Neural progenitor cell (in vitro differentiated cells): ENCODE data around the gene KLHDC7B. TPM values are rescaled to one million over a fixed set of nuclear protein-coding genes. Genes with fewer than 3 reads are reported as not detected.

Experiments used
- DNase-seq: peaks from one replicate; pipeline ENCODE4 v3.0.0-alpha.2; 2016; ENCODE audit warnings: low spot score
- H2AFZ ChIP-seq: fragments of 200-600 bp; sonication (generic); replicated peaks from 2 replicates; pipeline ENCODE4 v1.6.1; 2016; ENCODE audit warnings: antibody characterized with exemption
- H3F3A ChIP-seq: fragments of 200-600 bp; sonication (generic); 2 replicates; pipeline ENCODE4 v1.6.1; 2016; ENCODE audit warnings: antibody characterized with exemption, low read depth
- H3K27ac ChIP-seq: fragments of 200-600 bp; sonication (generic); 2 replicates; pipeline ENCODE4 v1.5.1; 2016; ENCODE audit warnings: mild to moderate bottlenecking
- H3K27me3 ChIP-seq: fragments of 200-600 bp; sonication (generic); 2 replicates; pipeline ENCODE4 v1.6.1; 2016; ENCODE audit warnings: mild to moderate bottlenecking, moderate library complexity
- H3K36me3 ChIP-seq: fragments of 200-600 bp; sonication (generic); 2 replicates; pipeline ENCODE4 v1.5.1; 2016
- H3K4me1 ChIP-seq: fragments of 200-600 bp; sonication (generic); 2 replicates; pipeline ENCODE4 v1.6.1; 2016; ENCODE audit warnings: mixed run types
- H3K4me2 ChIP-seq: fragments of 200-600 bp; sonication (generic); 2 replicates; pipeline ENCODE4 v1.6.1; 2016
- H3K4me3 ChIP-seq: fragments of 200-600 bp; sonication (generic); 2 replicates; pipeline ENCODE4 v1.5.1; 2016
- H3K79me2 ChIP-seq: fragments of 200-600 bp; sonication (generic); 2 replicates; pipeline ENCODE4 v1.6.1; 2016; ENCODE audit warnings: low read depth
- H3K9ac ChIP-seq: fragments of 200-600 bp; sonication (generic); 2 replicates; pipeline ENCODE4 v1.6.1; 2016
- H3K9me3 ChIP-seq: fragments of 200-600 bp; sonication (generic); 2 replicates; pipeline ENCODE4 v1.5.1; 2016; ENCODE audit warnings: low read depth
- H4K20me1 ChIP-seq: fragments of 200-600 bp; sonication (generic); 2 replicates; pipeline ENCODE4 v1.6.1; 2016; ENCODE audit warnings: low read depth
- H3K27ac Mint-ChIP-seq: 3 replicates; pipeline ENCODE4 v1.8.0; 2021; ENCODE audit warnings: mixed read lengths
- H3K27me3 Mint-ChIP-seq: 2 replicates; pipeline ENCODE4 v1.8.0; 2022; ENCODE audit warnings: low read depth, mild to moderate bottlenecking, inconsistent platforms, moderate library complexity, mixed read lengths; ENCODE audit not compliant: insufficient read depth
- H3K36me3 Mint-ChIP-seq: 3 replicates; pipeline ENCODE4 v1.8.0; 2021; ENCODE audit warnings: mixed read lengths
- H3K4me1 Mint-ChIP-seq: 3 replicates; pipeline ENCODE4 v1.8.0; 2021; ENCODE audit warnings: mixed read lengths
- H3K4me3 Mint-ChIP-seq: 3 replicates; pipeline ENCODE4 v1.8.0; 2021; ENCODE audit warnings: mild to moderate bottlenecking, moderate library complexity, mixed read lengths
- H3K9me3 Mint-ChIP-seq: 3 replicates; pipeline ENCODE4 v1.8.0; 2020; ENCODE audit warnings: mixed read lengths
- CTCF ChIP-seq: fragments of 200-600 bp; sonication (generic); IDR thresholded peaks from 2 replicates; pipeline ENCODE4 v1.5.1; 2017; ENCODE audit warnings: antibody characterized with exemption, mild to moderate bottlenecking
- EZH2 ChIP-seq: fragments of 200-600 bp; sonication (generic); IDR thresholded peaks from 2 replicates; pipeline ENCODE4 v1.6.1; 2017; ENCODE audit warnings: antibody characterized with exemption, mild to moderate bottlenecking, moderate library complexity
- EZH2phosphoT487 ChIP-seq: fragments of 200-600 bp; sonication (generic); IDR thresholded peaks from 2 replicates; pipeline ENCODE4 v1.6.1; 2017; ENCODE audit warnings: antibody characterized with exemption
- total RNA-seq: library from RNA; depleted of rRNA; stranded (reverse); fragments of >200 nt; gene quantifications from 2 replicates; pipeline ENCODE4 v1.2.3, GENCODE V29; 2015; ENCODE audit warnings: low replicate concordance

Gene KLHDC7B
- total RNA-seq, 1 donor from 2014 or later, result not detected

DNA sequence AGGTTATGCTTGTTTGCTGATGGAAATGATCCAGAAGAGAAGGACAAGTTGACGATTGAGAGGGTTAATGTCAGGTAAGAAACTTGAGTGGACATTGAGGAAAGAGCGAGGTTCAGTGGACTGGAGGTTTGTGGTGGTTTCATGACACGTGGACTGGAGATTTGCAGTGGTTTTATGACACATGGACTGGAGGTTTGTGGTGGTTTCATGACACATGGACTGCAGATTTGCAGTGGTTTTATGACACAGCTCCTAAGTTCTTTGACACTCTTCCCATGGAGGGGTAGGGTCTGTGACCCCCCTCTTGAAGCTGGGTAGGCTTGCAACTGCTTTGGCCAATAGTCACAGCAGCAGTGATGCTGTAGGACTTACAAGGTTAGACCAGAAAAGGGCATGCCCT, 49.5 kb downstream of the KLHDC7B start:
- no peaks in the 10 kb centered on the region for H3K9me3 ChIP-seq
- Mint-ChIP-seq H3K27ac (no peak overlapping the region), H3K4me3 (no peak overlapping the region)

DNA sequence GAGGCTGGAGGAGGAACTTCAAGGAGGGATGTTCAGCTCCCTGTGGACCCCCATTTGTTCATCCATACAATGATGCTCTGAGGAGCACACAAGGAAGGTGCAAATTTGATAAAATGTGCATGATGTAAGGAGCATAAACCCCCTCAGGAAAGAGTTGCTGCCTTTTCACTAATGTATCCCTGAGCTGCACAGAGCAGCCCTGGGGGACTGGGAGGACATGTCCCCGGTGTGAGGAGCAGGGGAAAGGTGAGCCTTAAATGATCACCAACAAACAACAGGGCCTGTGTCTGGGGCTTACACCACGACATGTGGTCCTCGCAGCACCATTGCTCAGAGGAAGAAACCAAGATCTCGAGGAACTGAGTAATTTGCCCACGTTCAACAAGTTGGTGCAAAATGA, 51.4 kb downstream of the KLHDC7B start:
- H3K9me3 Mint-ChIP-seq, result peaks cover 2% of the 10 kb centered on the region
- H3K9me3 ChIP-seq, result no peaks in the 10 kb centered on the region
- H3K9ac ChIP-seq, result no peak overlapping the region
- H3F3A ChIP-seq, result no peaks in the 10 kb centered on the region
- no peak overlapping the region for H3K27ac Mint-ChIP-seq
- peak overlapping the region; percentile 3 for H3K4me3 Mint-ChIP-seq
- no peak for DNase-seq
- H3K4me3 ChIP-seq, result no peak overlapping the region
- H3K4me1 ChIP-seq, result peaks cover 4% of the 10 kb centered on the region
- H3K79me2 ChIP-seq, result no peaks in the 10 kb centered on the region
- no peak for TF ChIP-seq CTCF
- no peak for TF ChIP-seq EZH2
- TF ChIP-seq EZH2phosphoT487, result no peak
- H3K27me3 Mint-ChIP-seq, result peaks cover 16% of the 10 kb centered on the region
- peaks cover 18% of the 10 kb centered on the region for H3K36me3 Mint-ChIP-seq
- no peak overlapping the region for H2AFZ ChIP-seq
- no peak overlapping the region for H3K4me2 ChIP-seq
- H3K4me1 Mint-ChIP-seq, result peaks cover 11% of the 10 kb centered on the region
- peaks cover 43% of the 10 kb centered on the region for H3K27me3 ChIP-seq
- no peaks in the 10 kb centered on the region for H3K36me3 ChIP-seq
- H3K27ac ChIP-seq, result no peak overlapping the region
- H4K20me1 ChIP-seq, result peaks cover 20% of the 10 kb centered on the region

More for the DNA sequence above, 49.5 kb downstream of the KLHDC7B start:
- no peak overlapping the region for H2AFZ ChIP-seq
- no peaks in the 10 kb centered on the region for H3K4me1 ChIP-seq
- peaks cover 2% of the 10 kb centered on the region for H3K9me3 Mint-ChIP-seq
- H3K27me3 Mint-ChIP-seq, result peaks cover 14% of the 10 kb centered on the region
- no peak overlapping the region for H3K27ac ChIP-seq
- H3K36me3 ChIP-seq, result no peaks in the 10 kb centered on the region
- peaks cover 9% of the 10 kb centered on the region for H4K20me1 ChIP-seq
- no peak overlapping the region for H3K4me2 ChIP-seq
- H3K4me3 ChIP-seq, result no peak overlapping the region
- H3K4me1 Mint-ChIP-seq, result peaks cover 5% of the 10 kb centered on the region
- no peaks in the 10 kb centered on the region for H3K79me2 ChIP-seq
- no peaks in the 10 kb centered on the region for H3F3A ChIP-seq
- peaks cover 24% of the 10 kb centered on the region for H3K27me3 ChIP-seq
- no peak overlapping the region for H3K9ac ChIP-seq
- peaks cover 17% of the 10 kb centered on the region for H3K36me3 Mint-ChIP-seq
- DNase-seq, result no peak
- TF ChIP-seq CTCF, result no peak
- no peak for TF ChIP-seq EZH2phosphoT487
- no peak for TF ChIP-seq EZH2

- no peaks in the 10 kb centered on the region for H3K9me3 ChIP-seq
Measured at GRCh38 chr22:50599816-50600455, 54.2 kb downstream of the KLHDC7B start.

More at GRCh38 chr22:50599816-50600455, 54.2 kb downstream of the KLHDC7B start:
- no peak for TF ChIP-seq CTCF
- no peak for TF ChIP-seq EZH2
- TF ChIP-seq EZH2phosphoT487, result no peak
- Mint-ChIP-seq H3K4me3 (peak overlapping the region; percentile 89), H3K9me3 (peaks cover 2% of the 10 kb centered on the region), H3K27ac (peak overlapping the region; percentile 58), H3K27me3 (peaks cover 15% of the 10 kb centered on the region), H3K4me1 (peaks cover 19% of the 10 kb centered on the region), H3K36me3 (peaks cover 16% of the 10 kb centered on the region)
- H3K79me2 ChIP-seq, result no peaks in the 10 kb centered on the region
- H3K27me3 ChIP-seq, result peaks cover 70% of the 10 kb centered on the region
- H3K4me2 ChIP-seq, result peak overlapping the region; percentile 88
- H3K9ac ChIP-seq, result no peak overlapping the region
- H3F3A ChIP-seq, result no peaks in the 10 kb centered on the region
- peak; percentile 88 for DNase-seq
- H3K27ac ChIP-seq, result no peak overlapping the region
- H4K20me1 ChIP-seq, result peaks cover 21% of the 10 kb centered on the region
- H3K4me3 ChIP-seq, result peak overlapping the region; percentile 39
- no peak overlapping the region for H2AFZ ChIP-seq
- peaks cover 4% of the 10 kb centered on the region for H3K4me1 ChIP-seq
- H3K36me3 ChIP-seq, result no peaks in the 10 kb centered on the region
